ENCODE data around the gene RBM10.

The RBM10 gene

GRCh38 chrX:47202316-47202715 is 57.3 kb downstream of the RBM10 start:
- H3K27me3 ChIP-seq (replicated peaks; ENCODE audit: insufficient read depth, low read length) = no peaks in the 10 kb centered on the region
- H3K9ac ChIP-seq (ENCODE audit: low read length) = no peak overlapping the region
- DNase-seq = no peak
- H3K36me3 ChIP-seq (replicated peaks; ENCODE audit: insufficient read depth, low read length) = peaks cover 3% of the 10 kb centered on the region; the same call in 1 of the 2 replicates
- no peak overlapping the region for H2AFZ ChIP-seq (ENCODE audit: low read length)
- TF ChIP-seq EZH2 (optimal IDR thresholded peaks at IDR 0.05; ENCODE audit: low read depth, low read length) (no peak), EZH2phosphoT487 (IDR thresholded peaks at IDR 0.05; ENCODE audit: low read length) (no peak)
- TF ChIP-seq, protein P1, sequence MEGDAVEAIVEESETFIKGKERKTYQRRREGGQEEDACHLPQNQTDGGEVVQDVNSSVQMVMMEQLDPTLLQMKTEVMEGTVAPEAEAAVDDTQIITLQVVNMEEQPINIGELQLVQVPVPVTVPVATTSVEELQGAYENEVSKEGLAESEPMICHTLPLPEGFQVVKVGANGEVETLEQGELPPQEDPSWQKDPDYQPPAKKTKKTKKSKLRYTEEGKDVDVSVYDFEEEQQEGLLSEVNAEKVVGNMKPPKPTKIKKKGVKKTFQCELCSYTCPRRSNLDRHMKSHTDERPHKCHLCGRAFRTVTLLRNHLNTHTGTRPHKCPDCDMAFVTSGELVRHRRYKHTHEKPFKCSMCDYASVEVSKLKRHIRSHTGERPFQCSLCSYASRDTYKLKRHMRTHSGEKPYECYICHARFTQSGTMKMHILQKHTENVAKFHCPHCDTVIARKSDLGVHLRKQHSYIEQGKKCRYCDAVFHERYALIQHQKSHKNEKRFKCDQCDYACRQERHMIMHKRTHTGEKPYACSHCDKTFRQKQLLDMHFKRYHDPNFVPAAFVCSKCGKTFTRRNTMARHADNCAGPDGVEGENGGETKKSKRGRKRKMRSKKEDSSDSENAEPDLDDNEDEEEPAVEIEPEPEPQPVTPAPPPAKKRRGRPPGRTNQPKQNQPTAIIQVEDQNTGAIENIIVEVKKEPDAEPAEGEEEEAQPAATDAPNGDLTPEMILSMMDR (IDR thresholded peaks at IDR 0.05; ENCODE audit: low read length) = no peak
- H3K27ac ChIP-seq (ENCODE audit: low read length) = no peak overlapping the region
- H3K4me3 ChIP-seq (ENCODE audit: low read length) = no peak overlapping the region
- H3K9me2 ChIP-seq (replicated peaks; ENCODE audit: insufficient read depth, low read length) = no peaks in the 10 kb centered on the region
- H3F3A ChIP-seq (ENCODE audit: insufficient read depth, low read length) = no peaks in the 10 kb centered on the region
- H3K79me2 ChIP-seq (ENCODE audit: low read length) = peaks cover 32% of the 10 kb centered on the region
- no peak overlapping the region for H3K4me2 ChIP-seq (ENCODE audit: low read depth, low read length)
- no peaks in the 10 kb centered on the region for H4K20me1 ChIP-seq (ENCODE audit: insufficient read depth, low read length)
- H3K4me1 ChIP-seq (ENCODE audit: low read length) = no peaks in the 10 kb centered on the region
- no peaks in the 10 kb centered on the region for H3K9me3 ChIP-seq (replicated peaks; ENCODE audit: insufficient read depth, low read length)

GRCh38 chrX:47202877-47203276 is 57.9 kb downstream of the RBM10 start:
- DNase-seq = no peak
- Histone ChIP-seq H3K9me2 (replicated peaks; ENCODE audit: insufficient read depth, low read length) (no peaks in the 10 kb centered on the region), H3K4me2 (ENCODE audit: low read depth, low read length) (no peak overlapping the region), H3K36me3 (replicated peaks; ENCODE audit: insufficient read depth, low read length) (peaks cover 3% of the 10 kb centered on the region; the same call in 1 of the 2 replicates), H3K9ac (ENCODE audit: low read length) (no peak overlapping the region), H3K4me1 (ENCODE audit: low read length) (no peaks in the 10 kb centered on the region), H3K27me3 (replicated peaks; ENCODE audit: insufficient read depth, low read length) (no peaks in the 10 kb centered on the region), H2AFZ (ENCODE audit: low read length) (no peak overlapping the region), H3K79me2 (ENCODE audit: low read length) (peaks cover 26% of the 10 kb centered on the region), H3K4me3 (ENCODE audit: low read length) (no peak overlapping the region), H3K27ac (ENCODE audit: low read length) (no peak overlapping the region), H3K9me3 (replicated peaks; ENCODE audit: insufficient read depth, low read length) (no peaks in the 10 kb centered on the region), H3F3A (ENCODE audit: insufficient read depth, low read length) (no peaks in the 10 kb centered on the region), H4K20me1 (ENCODE audit: insufficient read depth, low read length) (no peaks in the 10 kb centered on the region)
- TF ChIP-seq, protein P1 (IDR thresholded peaks at IDR 0.05; ENCODE audit: low read length) = no peak
- TF ChIP-seq EZH2 (optimal IDR thresholded peaks at IDR 0.05; ENCODE audit: low read depth, low read length) = no peak

- no peaks in the 10 kb centered on the region for H4K20me1 ChIP-seq (ENCODE audit: insufficient read depth, low read length)
- no peaks in the 10 kb centered on the region for H3K4me1 ChIP-seq (ENCODE audit: low read length)
- DNase-seq = no peak
- no peak overlapping the region for H3K4me2 ChIP-seq (ENCODE audit: low read depth, low read length)
- no peaks in the 10 kb centered on the region for H3K9me3 ChIP-seq (replicated peaks; ENCODE audit: insufficient read depth, low read length)
- no peak overlapping the region for H3K4me3 ChIP-seq (ENCODE audit: low read length)
- TF ChIP-seq EZH2phosphoT487 (IDR thresholded peaks at IDR 0.05; ENCODE audit: low read length) (no peak), EZH2 (optimal IDR thresholded peaks at IDR 0.05; ENCODE audit: low read depth, low read length) (no peak)
- TF ChIP-seq, protein P1 (IDR thresholded peaks at IDR 0.05; ENCODE audit: low read length) = no peak
- no peaks in the 10 kb centered on the region for H3K27me3 ChIP-seq (replicated peaks; ENCODE audit: insufficient read depth, low read length)
- peaks cover 3% of the 10 kb centered on the region; the same call in 1 of the 2 replicates for H3K36me3 ChIP-seq (replicated peaks; ENCODE audit: insufficient read depth, low read length)
- no peak overlapping the region for H2AFZ ChIP-seq (ENCODE audit: low read length)
- H3K79me2 ChIP-seq (ENCODE audit: low read length) = peaks cover 16% of the 10 kb centered on the region; the same call in 1 of the 2 replicates
- no peak overlapping the region for H3K9ac ChIP-seq (ENCODE audit: low read length)
- no peak overlapping the region for H3K27ac ChIP-seq (ENCODE audit: low read length)
- no peaks in the 10 kb centered on the region for H3K9me2 ChIP-seq (replicated peaks; ENCODE audit: insufficient read depth, low read length)
- H3F3A ChIP-seq (ENCODE audit: insufficient read depth, low read length) = no peaks in the 10 kb centered on the region
Observed at GRCh38 chrX:47204970-47205369, 59.9 kb downstream of the RBM10 start.

Measured in MM.1S (cell line).